IMR-90 (cell line): ENCODE measurements around the gene CLIC3. TPM values are rescaled to one million over a fixed set of nuclear protein-coding genes. Genes with fewer than 3 reads are reported as not detected.

Experiments used
- ATAC-seq: fragments of 200-7000 bp; cut with Tn5 transposase; 2 replicates; pipeline ENCODE4 v1.9.1; 2020; ENCODE audit warnings: low read depth, mild to moderate bottlenecking, moderate library complexity
- BruUV-seq: library from RNA; stranded (reverse); fragments of 400-500 nt; replicated peaks from 2 replicates; lab custom pipeline; 2021; lab: Mats Ljungman, UMichigan
- CTCF ChIA-PET: fragments of 300-600 bp; formaldehyde crosslinking; extraction: SDS; loops from one replicate; lab custom pipeline; 2021; ENCODE audit warnings: antibody characterized with exemption; lab: Yijun Ruan, JAX
- POLR2A ChIA-PET: fragments of 300-600 bp; sonication (Branson Sonifier 250); formaldehyde crosslinking; loops from one replicate; lab custom pipeline; 2022; ENCODE audit warnings: antibody characterized with exemption; ENCODE audit not compliant: unreplicated experiment; lab: Charles Lee
- DNase-seq: peaks from one replicate; pipeline ENCODE4 v3.0.0; 2013
- H2AFZ ChIP-seq: replicated peaks from 2 replicates; pipeline ENCODE3; 2013; ENCODE audit warnings: low read length, mild to moderate bottlenecking; ENCODE audit not compliant: poor library complexity
- H2AK5ac ChIP-seq: 2 replicates; pipeline ENCODE4 v1.6.1; 2013; ENCODE audit warnings: low read depth, low read length, inconsistent platforms
- H2AK9ac ChIP-seq: replicated peaks from 2 replicates; pipeline ENCODE3; 2013; ENCODE audit warnings: mild to moderate bottlenecking, low read depth, low read length, moderate library complexity; ENCODE audit not compliant: poor library complexity
- H2BK120ac ChIP-seq: 2 replicates; pipeline ENCODE4 v1.6.1; 2013; ENCODE audit warnings: low read depth, low read length, inconsistent platforms
- H2BK15ac ChIP-seq: 3 replicates; pipeline ENCODE4 v1.6.1; 2013; ENCODE audit warnings: low read depth, low read length, inconsistent platforms
- H2BK20ac ChIP-seq: 2 replicates; pipeline ENCODE4 v1.6.1; 2013; ENCODE audit warnings: low read depth, mild to moderate bottlenecking, inconsistent platforms, low read length, moderate library complexity
- H2BK5ac ChIP-seq: 2 replicates; pipeline ENCODE4 v1.6.1; 2013; ENCODE audit warnings: mild to moderate bottlenecking, low read depth, low read length, inconsistent platforms; ENCODE audit not compliant: poor library complexity, severe bottlenecking
- H3K14ac ChIP-seq: replicated peaks from 2 replicates; pipeline ENCODE4 v1.6.1; 2013; ENCODE audit warnings: low read depth, low read length, inconsistent platforms
- H3K18ac ChIP-seq: 2 replicates; pipeline ENCODE4 v1.6.1; 2013; ENCODE audit warnings: low read depth, low read length, control low read depth
- H3K23ac ChIP-seq: 2 replicates; pipeline ENCODE4 v1.6.1; 2013; ENCODE audit warnings: low read depth, low read length, inconsistent platforms
- H3K27ac ChIP-seq: 2 replicates; pipeline ENCODE4 v1.5.1; 2013; ENCODE audit warnings: mild to moderate bottlenecking, control low read depth, low read length; ENCODE audit not compliant: insufficient read depth
- H3K27me3 ChIP-seq: 2 replicates; pipeline ENCODE4 v1.6.1; 2013; ENCODE audit warnings: low read length; ENCODE audit not compliant: control insufficient read depth, insufficient read depth
- H3K36me3 ChIP-seq: 2 replicates; pipeline ENCODE4 v1.6.1; 2013; ENCODE audit warnings: low read length, mixed read lengths; ENCODE audit not compliant: control insufficient read depth, insufficient read depth
- H3K4ac ChIP-seq: 2 replicates; pipeline ENCODE4 v1.6.1; 2013; ENCODE audit warnings: low read depth, low read length, inconsistent platforms
- H3K4me1 ChIP-seq: 2 replicates; pipeline ENCODE4 v1.6.1; 2013; ENCODE audit warnings: low read length, mixed read lengths; ENCODE audit not compliant: control insufficient read depth, insufficient read depth
- H3K4me2 ChIP-seq: 2 replicates; pipeline ENCODE4 v1.6.1; 2013; ENCODE audit warnings: low read depth, mild to moderate bottlenecking, control low read depth, low read length, moderate library complexity
- H3K4me3 ChIP-seq: 2 replicates; pipeline ENCODE4 v1.5.1; 2013; ENCODE audit warnings: low read depth, mild to moderate bottlenecking, control low read depth, low read length, moderate library complexity; ENCODE audit not compliant: insufficient read depth
- H3K56ac ChIP-seq: 2 replicates; pipeline ENCODE4 v1.6.1; 2013; ENCODE audit warnings: low read length, inconsistent platforms; ENCODE audit not compliant: insufficient read depth; ENCODE audit errors: extremely low read depth
- H3K79me1 ChIP-seq, 2 experiments: 2 replicates each; pipeline ENCODE4 v1.6.1; 2013; ENCODE audit warnings: low read length in 2 of 2, inconsistent platforms in 1 of 2, low read depth in 1 of 2
- H3K9ac ChIP-seq: 2 replicates; pipeline ENCODE4 v1.6.1; 2013; ENCODE audit warnings: low read depth, low read length, control low read depth
- H3K9me1 ChIP-seq: 2 replicates; pipeline ENCODE4 v1.6.1; 2013; ENCODE audit warnings: low read length, inconsistent platforms; ENCODE audit not compliant: insufficient read depth
- H3K9me3 ChIP-seq: 2 replicates; pipeline ENCODE4 v1.6.1; 2013; ENCODE audit warnings: low read length; ENCODE audit not compliant: control insufficient read depth, insufficient read depth
- H4K20me1 ChIP-seq: 2 replicates; pipeline ENCODE4 v1.6.1; 2013; ENCODE audit warnings: low read length, inconsistent platforms; ENCODE audit not compliant: insufficient read depth
- H4K5ac ChIP-seq: 2 replicates; pipeline ENCODE4 v1.6.1; 2013; ENCODE audit warnings: mild to moderate bottlenecking, low read depth, low read length, control low read depth
- H4K8ac ChIP-seq, 2 experiments: 2 replicates each; pipeline ENCODE4 v1.6.1; 2013; ENCODE audit warnings: low read depth in 2 of 2, low read length in 2 of 2, control low read depth in 1 of 2, inconsistent platforms in 1 of 2
- H4K91ac ChIP-seq: 2 replicates; pipeline ENCODE4 v1.6.1; 2013; ENCODE audit warnings: low read depth, low read length, inconsistent platforms; ENCODE audit not compliant: insufficient read depth
- FOS ChIP-seq: fragments of 150-350 bp; IDR thresholded peaks from 2 replicates; pipeline ENCODE4 v1.6.1; 2016; ENCODE audit warnings: low read depth, low read length
- WGBS, 2 experiments: methylation state at CpG; one replicate each; pipeline versions ENCODE4 v1.1.5 to v1.1.7; 2013; ENCODE audit warnings: missing lambda C conversion rate in 2 of 2; ENCODE audit not compliant: insufficient read length in 1 of 2; ENCODE audit errors: extremely low coverage in 2 of 2; 5-methylcytosine and 5-hydroxymethylcytosine counted together
- dilution Hi-C: fragments of 300-500 bp; cut with HindIII; formaldehyde crosslinking; loops from one replicate; pipeline ENCODE4 v1.14.3; 2018; ENCODE audit warnings: low sequenced_read_pairs; ENCODE audit not compliant: unreplicated experiment
- in situ Hi-C: fragments of 300-500 bp; cut with MboI; formaldehyde crosslinking; loops from 3 replicates; pipeline ENCODE4 v1.14.3; 2019; ENCODE audit warnings: low sequenced_read_pairs, inconsistent platforms, mixed read lengths
- intact Hi-C: fragments of 100-400 bp; cut with micrococcal nuclease; formaldehyde crosslinking; loops from 2 replicates; pipeline ENCODE4 v1.10.0; 2022
- polyA plus RNA-seq, 3 experiments: library from polyadenylated mRNA; depleted of rRNA; stranded (reverse); fragments of >200 nt; gene quantifications; 2 replicates each; pipeline ENCODE4 v1.2.3, GENCODE V29; 2012; ENCODE audit warnings: low replicate concordance in 1 of 3
- total RNA-seq: library from RNA; depleted of rRNA; stranded (reverse); fragments of >200 nt; gene quantifications from 2 replicates; pipeline ENCODE4 v1.2.3, GENCODE V29; 2012

Gene CLIC3
- total and polyA plus RNA-seq, 2 of the 4 experiments (the other 2 are of a cell fraction), result 0.18 to 1.7 TPM

GRCh38 chr9:136988872-136989271 is 7.5 kb downstream of the CLIC3 start:
- Histone ChIP-seq H3K4ac (no peak overlapping the region), H2BK120ac (no peak overlapping the region), H2AK9ac (no peak overlapping the region), H3K4me1 (peaks cover 6% of the 10 kb centered on the region), H2BK5ac (no peak overlapping the region), H3K27ac (no peak overlapping the region), H3K79me1 (peaks cover 6 to 15% of the 10 kb centered on the region in 2 experiments; a peak in 3 of 4 replicates), H3K4me3 (no peak overlapping the region), H3K27me3 (peaks cover 43% of the 10 kb centered on the region), H4K5ac (no peak overlapping the region), H3K56ac (no peak overlapping the region), H3K18ac (no peak overlapping the region), H3K23ac (no peak overlapping the region), H2BK20ac (no peak overlapping the region), H4K8ac (no peak overlapping the region), H2AFZ (no peak overlapping the region), H3K9me3 (peaks cover 6% of the 10 kb centered on the region), H4K91ac (no peak overlapping the region), H2AK5ac (no peak overlapping the region), H3K9me1 (peaks cover 3% of the 10 kb centered on the region; the same call in 1 of the 2 replicates), H4K20me1 (no peaks in the 10 kb centered on the region), H3K14ac (no peak overlapping the region), H3K4me2 (no peak overlapping the region), H3K9ac (no peak overlapping the region), H3K36me3 (peaks cover 1% of the 10 kb centered on the region; the same call in 1 of the 2 replicates), H2BK15ac (no peak overlapping the region)
- no TSS peak for BruUV-seq
- POLR2A ChIA-PET, result no interaction called here
- 40% methylated on average over 1 of the region's 4 CpGs; no CpG with 5 or more reads in 1 of the 2 experiments for WGBS, 2 experiments
- DNase-seq (no peak), ATAC-seq (no peak)
- intact Hi-C loops (no loop called here), dilution Hi-C loops (no loop called here), in situ Hi-C loops (no loop called here)
- CTCF ChIA-PET, result no interaction called here
- no peak for TF ChIP-seq FOS
